Activated T-cell treated with anti-CD3 and anti-CD28 coated beads for 4 hours (primary cell): ENCODE measurements around the gene TP53I3.
A peak's percentile ranks its signal among the peaks of the same experiment; 100 is the strongest.
"Not testable (repeated sequence)": the region's sequence is repeated elsewhere in the genome, so short reads cannot be mapped to it uniquely, and the experiment has no call there.

Experiments
- DNase-seq: peaks from one replicate; pipeline ENCODE4 v3.0.0-alpha.2; 2020

TP53I3 gene

GRCh38 chr2:24051833-24052232, 32.8 kb downstream of the TP53I3 start:
- DNase-seq: no peak

GRCh38 chr2:24050041-24050979, 34.3 kb downstream of the TP53I3 start:
- no peak for DNase-seq

GRCh38 chr2:24049485-24050021, 35.1 kb downstream of the TP53I3 start, which contains the start of gene FKBP1B:
Gene FKBP1B (plus strand): TSS chr2:24049741. CDS start chr2:24049850, 109 bp downstream.
- DNase-seq: peak; percentile 17

GRCh38 chr2:24048769-24049484, 35.7 kb downstream of the TP53I3 start:
- DNase-seq: no peak

GRCh38 chr2:24047703-24048033, 37.0 kb downstream of the TP53I3 start:
- DNase-seq: no peak

- DNase-seq: peak; percentile 84
Observed at GRCh38 chr2:24046930-24047702, 37.5 kb downstream of the TP53I3 start, which contains the start of gene WDCP. Gene WDCP (minus strand): TSS chr2:24047391. CDS start chr2:24039494, 7,897 bp downstream.

- DNase-seq: no peak
Observed at GRCh38 chr2:24046599-24046929, 38.1 kb downstream of the TP53I3 start.

GRCh38 chr2:24045511-24046508, 38.8 kb downstream of the TP53I3 start:
- no peak for DNase-seq

- DNase-seq: not testable (repeated sequence)
Observed at GRCh38 chr2:24043133-24043532, 41.5 kb downstream of the TP53I3 start.

GRCh38 chr2:24040511-24040910, 44.1 kb downstream of the TP53I3 start:
- DNase-seq: no peak

- DNase-seq: no peak
Observed at GRCh38 chr2:24038786-24039499, 45.7 kb downstream of the TP53I3 start.
